Renal cortex interstitium (tissue), 15 donors: ENCODE results near the gene BCOR. TPM values are rescaled to one million over a fixed set of nuclear protein-coding genes. Genes with fewer than 3 reads are reported as not detected.

Experiments used
- DNase-seq, 11 donors: peaks; one replicate each; pipeline ENCODE4 v3.0.0-alpha.2; 2013; ENCODE audit warnings: low read depth in 9 of 11, low spot score in 4 of 11; ENCODE audit errors: extremely low read depth in 1 of 11
- long read RNA-seq, 16 experiments: transcript quantifications; one replicate each; lab custom pipeline, GENCODE V29; 2026
- polyA plus RNA-seq, 3 donors: library from polyadenylated mRNA; unstranded; fragments of 120-200 nt; gene quantifications; one replicate each; pipeline ENCODE4 v1.2.1, GENCODE V29; 2013; ENCODE audit not compliant: insufficient read length in 3 of 3

BCOR gene
- polyA plus RNA-seq, result 10 to 100 TPM; 53.0 to 58.9 (median 53.6) TPM
- long read RNA-seq, donor 1, partial matches to known transcripts, result 8 of 10 reads
- long read RNA-seq, donor 1, other reads (novel, unspliced or antisense), result 0 of 10 reads
- long read RNA-seq, donor 2, partial matches to known transcripts, result 5 of 6 reads
- long read RNA-seq, donor 2, other reads (novel, unspliced or antisense), result 0 of 6 reads
- long read RNA-seq, donor 3, partial matches to known transcripts, result 6 of 6 reads
- long read RNA-seq, donor 3, other reads (novel, unspliced or antisense), result 0 of 6 reads
- long read RNA-seq, donor 4, result 0 reads
- long read RNA-seq, donor 5, full-length matches to known transcripts, result 3 of 9 reads
- long read RNA-seq, donor 5, partial matches to known transcripts, result 6 of 9 reads
- long read RNA-seq, donor 5, other reads (novel, unspliced or antisense), result 0 of 9 reads
- long read RNA-seq, donor 6, partial matches to known transcripts, result 0 of 2 reads
- long read RNA-seq, donor 6, other reads (novel, unspliced or antisense), result 0 of 2 reads
- long read RNA-seq, donor 7, partial matches to known transcripts, result 5 of 6 reads
- long read RNA-seq, donor 7, other reads (novel, unspliced or antisense), result 0 of 6 reads
- long read RNA-seq, donor 8, full-length matches to known transcripts, result 2 of 10 reads
- long read RNA-seq, donor 8, partial matches to known transcripts, result 8 of 10 reads
- long read RNA-seq, donor 8, other reads (novel, unspliced or antisense), result 0 of 10 reads
- long read RNA-seq, donor 9, partial matches to known transcripts, result 0 of 1 reads
- long read RNA-seq, donor 9, other reads (novel, unspliced or antisense), result 0 of 1 reads
- long read RNA-seq, donor 10, partial matches to known transcripts, result 5 of 6 reads
- long read RNA-seq, donor 10, other reads (novel, unspliced or antisense), result 0 of 6 reads
- long read RNA-seq, donor 11, full-length matches to known transcripts, result 1 of 1 reads
- long read RNA-seq, donor 11, partial matches to known transcripts, result 0 of 1 reads
- long read RNA-seq, donor 11, other reads (novel, unspliced or antisense), result 0 of 1 reads
- long read RNA-seq, donor 12, result 0 reads
- long read RNA-seq, donor 13, partial matches to known transcripts, result 6 of 6 reads
- long read RNA-seq, donor 13, other reads (novel, unspliced or antisense), result 0 of 6 reads
- long read RNA-seq, donor 14, result 0 reads
- long read RNA-seq, donor 15, partial matches to known transcripts, result 0 of 1 reads
- long read RNA-seq, donor 15, other reads (novel, unspliced or antisense), result 0 of 1 reads
- long read RNA-seq, donor 16, full-length matches to known transcripts, result 2 of 10 reads
- long read RNA-seq, donor 16, partial matches to known transcripts, result 8 of 10 reads
- long read RNA-seq, donor 16, other reads (novel, unspliced or antisense), result 0 of 10 reads

GRCh38 chrX:40097504-40098263 is at the start of gene BCOR:
TSS of gene BCOR (minus strand) at chrX:40097958. CDS start at chrX:40077929, 20,029 bp downstream.
- no peak for DNase-seq

- DNase-seq, result no peak
Measured at GRCh38 chrX:40147126-40147952, 49.6 kb upstream of the BCOR start.

- DNase-seq, result no peak
Measured at GRCh38 chrX:40146262-40147125, 48.7 kb upstream of the BCOR start.

GRCh38 chrX:40145923-40146261 is 48.1 kb upstream of the BCOR start:
- DNase-seq, result no peak

GRCh38 chrX:40145001-40145922 is 47.5 kb upstream of the BCOR start:
- no peak for DNase-seq

GRCh38 chrX:40144576-40144975 is 46.8 kb upstream of the BCOR start:
- no peak for DNase-seq

GRCh38 chrX:40143987-40144386 is 46.2 kb upstream of the BCOR start:
- DNase-seq, result no peak

- no peak for DNase-seq
Measured at GRCh38 chrX:40143001-40143400, 45.2 kb upstream of the BCOR start.

GRCh38 chrX:40142417-40142816 is 44.7 kb upstream of the BCOR start:
- no peak for DNase-seq

- no peak for DNase-seq
Measured at GRCh38 chrX:40140706-40141499, 43.1 kb upstream of the BCOR start.

GRCh38 chrX:40132751-40133150 is 35.0 kb upstream of the BCOR start:
- DNase-seq, result no peak

- no peak for DNase-seq
Measured at GRCh38 chrX:40131654-40132337, 34.0 kb upstream of the BCOR start.

GRCh38 chrX:40130207-40130606 is 32.4 kb upstream of the BCOR start:
- DNase-seq, result no peak

- DNase-seq, result no peak
Measured at GRCh38 chrX:40127052-40127451, 29.3 kb upstream of the BCOR start.
